ENCODE data around the gene SERPINE1.
"Not testable (repeated sequence)": the region's sequence is repeated elsewhere in the genome, so short reads cannot be mapped to it uniquely, and the experiment has no call there.

SERPINE1 gene

GRCh38 chr7:101126651-101127459 lies at the start of gene SERPINE1:
Gene SERPINE1, plus strand, starts transcription at chr7:101127104. Its CDS starts 1,290 bp downstream, at chr7:101128394.
- DNase-seq, result peak; percentile 94

- DNase-seq, result peak; percentile 74
These were observed 49.4 kb upstream of the SERPINE1 start for GRCh38 chr7:101077303-101078086.

GRCh38 chr7:101081432-101081831 lies 45.5 kb upstream of the SERPINE1 start:
- DNase-seq, result no peak

- no peak for DNase-seq
These were observed 42.1 kb upstream of the SERPINE1 start for GRCh38 chr7:101084865-101085161.

- peak; percentile 88 for DNase-seq
These were observed 41.5 kb upstream of the SERPINE1 start, which contains the start of gene TRIM56 for GRCh38 chr7:101085162-101085964. Gene TRIM56, plus strand, starts transcription at chr7:101085481. Its CDS starts 1,832 bp downstream, at chr7:101087313.

GRCh38 chr7:101087334-101088068 lies 39.4 kb upstream of the SERPINE1 start:
- DNase-seq, result no peak

GRCh38 chr7:101088069-101088425 lies 38.9 kb upstream of the SERPINE1 start:
- DNase-seq, result no peak

GRCh38 chr7:101088858-101089529 lies 37.9 kb upstream of the SERPINE1 start:
- no peak for DNase-seq

GRCh38 chr7:101089876-101090275 lies 37.0 kb upstream of the SERPINE1 start:
- DNase-seq, result no peak

GRCh38 chr7:101092266-101092905 lies 34.5 kb upstream of the SERPINE1 start:
- DNase-seq, result not testable (repeated sequence)

GRCh38 chr7:101093906-101094305 lies 33.0 kb upstream of the SERPINE1 start:
- DNase-seq, result no peak

- DNase-seq, result no peak
These were observed 32.5 kb upstream of the SERPINE1 start for GRCh38 chr7:101094376-101094775.

- DNase-seq, result no peak
These were observed 32.0 kb upstream of the SERPINE1 start for GRCh38 chr7:101094791-101095375.

GRCh38 chr7:101096331-101096956 lies 30.5 kb upstream of the SERPINE1 start:
- no peak for DNase-seq

- DNase-seq, result no peak
These were observed 30.0 kb upstream of the SERPINE1 start for GRCh38 chr7:101096957-101097347.

- DNase-seq, result no peak
These were observed 29.3 kb upstream of the SERPINE1 start for GRCh38 chr7:101097561-101097960.

- DNase-seq, result peak; percentile 89
These were observed 26.7 kb upstream of the SERPINE1 start for GRCh38 chr7:101099969-101100781.

GRCh38 chr7:101100858-101101847 lies 25.8 kb upstream of the SERPINE1 start:
- no peak for DNase-seq
